ENCODE data around the gene RPN2.

DNA sequence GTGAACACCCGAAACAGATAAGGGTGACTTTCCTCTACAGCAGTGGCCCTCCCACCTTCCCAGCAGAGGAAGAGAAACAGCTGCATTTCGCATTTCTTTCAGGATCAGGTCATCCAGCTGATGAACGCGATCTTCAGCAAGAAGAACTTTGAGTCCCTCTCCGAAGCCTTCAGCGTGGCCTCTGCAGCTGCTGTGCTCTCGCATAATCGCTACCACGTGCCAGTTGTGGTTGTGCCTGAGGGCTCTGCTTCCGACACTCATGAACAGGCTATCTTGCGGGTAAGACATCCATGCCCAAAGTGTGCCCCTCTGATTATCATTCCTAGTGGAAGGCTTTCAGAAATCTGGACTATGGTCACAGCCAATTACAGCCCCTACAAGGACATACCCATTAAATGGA, 28.0 kb downstream of the RPN2 start:
- TF ChIP-seq, protein P1, sequence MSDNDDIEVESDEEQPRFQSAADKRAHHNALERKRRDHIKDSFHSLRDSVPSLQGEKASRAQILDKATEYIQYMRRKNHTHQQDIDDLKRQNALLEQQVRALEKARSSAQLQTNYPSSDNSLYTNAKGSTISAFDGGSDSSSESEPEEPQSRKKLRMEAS (IDR thresholded peaks at IDR 0.05): no peak
- TF ChIP-seq, protein P2, sequence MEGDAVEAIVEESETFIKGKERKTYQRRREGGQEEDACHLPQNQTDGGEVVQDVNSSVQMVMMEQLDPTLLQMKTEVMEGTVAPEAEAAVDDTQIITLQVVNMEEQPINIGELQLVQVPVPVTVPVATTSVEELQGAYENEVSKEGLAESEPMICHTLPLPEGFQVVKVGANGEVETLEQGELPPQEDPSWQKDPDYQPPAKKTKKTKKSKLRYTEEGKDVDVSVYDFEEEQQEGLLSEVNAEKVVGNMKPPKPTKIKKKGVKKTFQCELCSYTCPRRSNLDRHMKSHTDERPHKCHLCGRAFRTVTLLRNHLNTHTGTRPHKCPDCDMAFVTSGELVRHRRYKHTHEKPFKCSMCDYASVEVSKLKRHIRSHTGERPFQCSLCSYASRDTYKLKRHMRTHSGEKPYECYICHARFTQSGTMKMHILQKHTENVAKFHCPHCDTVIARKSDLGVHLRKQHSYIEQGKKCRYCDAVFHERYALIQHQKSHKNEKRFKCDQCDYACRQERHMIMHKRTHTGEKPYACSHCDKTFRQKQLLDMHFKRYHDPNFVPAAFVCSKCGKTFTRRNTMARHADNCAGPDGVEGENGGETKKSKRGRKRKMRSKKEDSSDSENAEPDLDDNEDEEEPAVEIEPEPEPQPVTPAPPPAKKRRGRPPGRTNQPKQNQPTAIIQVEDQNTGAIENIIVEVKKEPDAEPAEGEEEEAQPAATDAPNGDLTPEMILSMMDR (CRISPR knock-in tag; IDR thresholded peaks at IDR 0.05): no peak
- no peak for TF ChIP-seq BHLHE40 (IDR thresholded peaks at IDR 0.05; ENCODE audit: low read length)
- no peak for TF ChIP-seq POLR2A (IDR thresholded peaks at IDR 0.05; ENCODE audit: insufficient read depth in 1 of 2, low read depth in 2 of 2, low read length in 2 of 2)
- TF ChIP-seq TAF1 (CRISPR knock-in tag; IDR thresholded peaks at IDR 0.05): no peak
- no peak for TF ChIP-seq NCOR1 (IDR thresholded peaks at IDR 0.05; ENCODE audit: borderline replicate concordance, low read length)
- TF ChIP-seq, protein P3, sequence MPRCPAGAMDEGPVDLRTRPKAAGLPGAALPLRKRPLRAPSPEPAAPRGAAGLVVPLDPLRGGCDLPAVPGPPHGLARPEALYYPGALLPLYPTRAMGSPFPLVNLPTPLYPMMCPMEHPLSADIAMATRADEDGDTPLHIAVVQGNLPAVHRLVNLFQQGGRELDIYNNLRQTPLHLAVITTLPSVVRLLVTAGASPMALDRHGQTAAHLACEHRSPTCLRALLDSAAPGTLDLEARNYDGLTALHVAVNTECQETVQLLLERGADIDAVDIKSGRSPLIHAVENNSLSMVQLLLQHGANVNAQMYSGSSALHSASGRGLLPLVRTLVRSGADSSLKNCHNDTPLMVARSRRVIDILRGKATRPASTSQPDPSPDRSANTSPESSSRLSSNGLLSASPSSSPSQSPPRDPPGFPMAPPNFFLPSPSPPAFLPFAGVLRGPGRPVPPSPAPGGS (CRISPR knock-in tag; IDR thresholded peaks at IDR 0.05): no peak
- TF ChIP-seq, protein P4, sequence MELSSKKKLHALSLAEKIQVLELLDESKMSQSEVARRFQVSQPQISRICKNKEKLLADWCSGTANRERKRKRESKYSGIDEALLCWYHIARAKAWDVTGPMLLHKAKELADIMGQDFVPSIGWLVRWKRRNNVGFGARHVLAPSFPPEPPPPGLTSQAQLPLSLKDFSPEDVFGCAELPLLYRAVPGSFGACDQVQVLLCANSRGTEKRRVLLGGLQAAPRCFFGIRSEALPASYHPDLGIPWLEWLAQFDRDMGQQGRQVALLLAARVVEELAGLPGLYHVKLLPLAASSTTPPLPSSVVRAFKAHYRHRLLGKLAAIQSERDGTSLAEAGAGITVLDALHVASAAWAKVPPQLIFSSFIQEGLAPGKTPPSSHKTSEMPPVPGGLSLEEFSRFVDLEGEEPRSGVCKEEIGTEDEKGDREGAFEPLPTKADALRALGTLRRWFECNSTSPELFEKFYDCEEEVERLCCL (CRISPR knock-in tag; IDR thresholded peaks at IDR 0.05; ENCODE audit: borderline replicate concordance): no peak
- no peak for TF ChIP-seq MYC (CRISPR knock-in tag; IDR thresholded peaks at IDR 0.05; ENCODE audit: borderline replicate concordance)
- no peak for TF ChIP-seq HNRNPK (IDR thresholded peaks at IDR 0.05; ENCODE audit: low read depth, low read length, poor library complexity, severe bottlenecking)

Data from HepG2 (cell line).